Muscle of leg (tissue), 11 donors: ENCODE measurements around the gene EFR3B. TPM values are rescaled to one million over a fixed set of nuclear protein-coding genes. Genes with fewer than 3 reads are reported as not detected.
A peak's percentile ranks its signal among the peaks of the same experiment; 100 is the strongest.
"Not testable (repeated sequence)": the region's sequence is repeated elsewhere in the genome, so short reads cannot be mapped to it uniquely, and the experiment has no call there.

Experiments
- DNase-seq: peaks from one replicate; pipeline ENCODE4 v3.0.0; 2013
- H3K27ac ChIP-seq: one replicate; pipeline ENCODE4 v1.5.1; 2013; ENCODE audit warnings: mild to moderate bottlenecking, low read length, control low read depth
- H3K27me3 ChIP-seq: one replicate; pipeline ENCODE4 v1.6.1; 2013; ENCODE audit warnings: low read length; ENCODE audit not compliant: control insufficient read depth, insufficient read depth
- H3K36me3 ChIP-seq: one replicate; pipeline ENCODE4 v1.6.1; 2013; ENCODE audit warnings: low read length; ENCODE audit not compliant: control insufficient read depth, insufficient read depth
- H3K4me1 ChIP-seq: one replicate; pipeline ENCODE4 v1.6.1; 2013; ENCODE audit warnings: low read length; ENCODE audit not compliant: control insufficient read depth, insufficient read depth
- H3K4me3 ChIP-seq: one replicate; pipeline ENCODE4 v1.5.1; 2013; ENCODE audit warnings: low read length, control low read depth
- H3K9me3 ChIP-seq: replicated peaks from 2 replicates; pipeline ENCODE4 v1.6.1; 2013; ENCODE audit warnings: low read depth, low read length; ENCODE audit not compliant: control insufficient read depth
- WGBS: methylation state at CpG from one replicate; pipeline ENCODE4 v1.1.5; 2013; ENCODE audit warnings: missing lambda C conversion rate; ENCODE audit not compliant: insufficient coverage; 5-methylcytosine and 5-hydroxymethylcytosine counted together
- polyA plus RNA-seq, 8 donors: library from polyadenylated mRNA; unstranded; fragments of 120-200 nt; gene quantifications; one replicate each; pipeline versions ENCODE4 v1.2.1 to v1.2.3, GENCODE V29; 2013; ENCODE audit warnings: inconsistent platforms in 1 of 8, low replicate concordance in 1 of 8; ENCODE audit not compliant: insufficient read length in 8 of 8, insufficient read depth in 1 of 8
- total RNA-seq: library from RNA; stranded (reverse); fragments of 120-200 nt; gene quantifications from one replicate; pipeline ENCODE4 v1.2.4, GENCODE V29; 2013

Gene EFR3B
- total and polyA plus RNA-seq, 9 donors = 3.2 to 5.5 (median 4.8) TPM

- 92% methylated on average over 3 of the region's 3 CpGs for WGBS
- Histone ChIP-seq H3K9me3 (no peaks in the 10 kb centered on the region), H3K4me1 (no peaks in the 10 kb centered on the region), H3K27me3 (no peaks in the 10 kb centered on the region), H3K27ac (no peak overlapping the region), H3K4me3 (no peak overlapping the region), H3K36me3 (peaks cover 4% of the 10 kb centered on the region)
- no peak for DNase-seq
Observed at GRCh38 chr2:25122367-25122766, 80.5 kb downstream of the EFR3B start.

DNA sequence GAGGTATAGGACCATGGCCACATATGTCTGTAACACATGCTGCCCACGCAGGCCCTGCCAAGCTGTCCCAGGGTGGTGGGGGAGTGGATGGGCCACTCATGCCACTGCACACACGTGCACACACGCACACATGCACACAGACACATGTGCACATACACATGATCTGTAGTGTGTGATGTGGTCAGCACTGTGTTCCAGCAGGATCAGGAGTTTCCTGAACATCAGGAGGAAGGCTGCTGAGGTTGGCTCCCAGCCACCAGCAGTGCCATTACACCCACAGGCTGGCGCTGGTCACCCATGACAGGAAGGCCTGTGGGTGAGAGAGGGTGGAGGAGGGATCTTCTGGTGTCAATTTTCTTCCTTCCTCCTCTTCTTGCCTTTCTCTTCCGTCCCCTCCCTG is 81.8 kb downstream of the EFR3B start:
- Histone ChIP-seq H3K27me3 (no peaks in the 10 kb centered on the region), H3K4me1 (no peaks in the 10 kb centered on the region), H3K36me3 (peaks cover 4% of the 10 kb centered on the region), H3K9me3 (no peaks in the 10 kb centered on the region), H3K27ac (no peak overlapping the region), H3K4me3 (no peak overlapping the region)
- DNase-seq = no peak
- WGBS = no CpG with 5 or more reads among the region's 5 CpGs

- H3K4me3 ChIP-seq = no peak overlapping the region
- no peak for DNase-seq
- peaks cover 4% of the 10 kb centered on the region for H3K36me3 ChIP-seq
- no peaks in the 10 kb centered on the region for H3K27me3 ChIP-seq
- H3K9me3 ChIP-seq = no peaks in the 10 kb centered on the region
- 86% methylated on average over 6 of the region's 7 CpGs for WGBS
- no peak overlapping the region for H3K27ac ChIP-seq
- H3K4me1 ChIP-seq = peaks cover 3% of the 10 kb centered on the region
Observed at GRCh38 chr2:25125189-25125588, 83.3 kb downstream of the EFR3B start.

DNA sequence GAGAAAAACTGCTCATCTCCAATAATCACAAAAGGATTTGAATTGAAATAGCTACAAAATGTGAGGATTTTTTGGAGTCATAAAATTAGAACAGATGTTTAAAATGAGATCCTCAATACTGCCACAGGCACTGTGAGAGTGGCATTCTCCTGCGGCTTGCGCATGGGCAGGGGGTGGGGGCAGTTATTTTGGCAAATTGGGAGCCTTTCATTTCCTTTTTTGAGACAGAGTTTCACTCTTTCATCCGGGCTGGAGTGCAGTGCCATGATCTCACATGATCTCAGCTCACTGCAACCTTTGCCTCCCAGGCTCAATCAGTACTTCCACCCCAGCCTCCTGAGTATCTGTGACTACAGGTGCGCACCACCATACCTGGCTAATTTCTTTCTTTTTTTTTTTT is 84.1 kb downstream of the EFR3B start:
- DNase-seq = peak; percentile 32
- H3K27ac ChIP-seq = no peak overlapping the region
- H3K4me1 ChIP-seq = peaks cover 3% of the 10 kb centered on the region
- H3K9me3 ChIP-seq = no peaks in the 10 kb centered on the region
- H3K27me3 ChIP-seq = peaks cover 2% of the 10 kb centered on the region
- 50% methylated on average over 3 of the region's 4 CpGs for WGBS
- no peak overlapping the region for H3K4me3 ChIP-seq
- H3K36me3 ChIP-seq = peaks cover 4% of the 10 kb centered on the region

DNA sequence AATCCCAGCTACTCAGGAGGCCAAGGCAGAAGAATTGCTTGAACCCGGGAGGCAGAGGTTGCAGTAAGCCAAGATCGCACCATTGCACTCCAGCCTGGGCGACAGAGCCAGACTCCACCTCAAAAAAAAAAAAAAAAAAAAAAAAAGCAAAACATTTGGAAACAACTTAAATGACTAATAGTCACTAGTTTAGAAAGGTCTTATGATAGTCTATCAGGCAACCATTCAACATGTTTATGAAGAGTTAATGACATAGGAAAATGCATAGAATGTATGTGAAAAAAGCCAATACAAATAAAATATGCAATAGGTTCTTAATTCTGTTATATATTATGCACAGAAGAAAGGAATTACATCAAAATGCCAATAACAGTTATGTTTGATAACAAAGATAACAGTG is 85.2 kb downstream of the EFR3B start:
- not testable (repeated sequence) for H3K27ac ChIP-seq, H3K4me1 ChIP-seq, H3K36me3 ChIP-seq

GRCh38 chr2:25127646-25128045 is 85.8 kb downstream of the EFR3B start:
- Histone ChIP-seq H3K36me3 (no peaks in the 10 kb centered on the region), H3K9me3 (no peaks in the 10 kb centered on the region)
- DNase-seq = peak; percentile 32

More for the DNA sequence above, 85.2 kb downstream of the EFR3B start:
- H3K9me3 ChIP-seq, H3K27me3 ChIP-seq, H3K4me3 ChIP-seq, DNase-seq: not testable (repeated sequence)
- WGBS = no CpG with 5 or more reads among the region's 3 CpGs

GRCh38 chr2:25129901-25130520 is 88.1 kb downstream of the EFR3B start:
- Histone ChIP-seq H3K27ac (no peak overlapping the region), H3K4me3 (no peak overlapping the region), H3K4me1 (peaks cover 9% of the 10 kb centered on the region), H3K27me3 (peaks cover 15% of the 10 kb centered on the region), H3K9me3 (no peaks in the 10 kb centered on the region), H3K36me3 (peaks cover 2% of the 10 kb centered on the region)
- DNase-seq = no peak
- 88% methylated on average over 9 of the region's 15 CpGs for WGBS

More at GRCh38 chr2:25127646-25128045, 85.8 kb downstream of the EFR3B start:
- Histone ChIP-seq H3K27ac (no peak overlapping the region), H3K4me3 (no peak overlapping the region), H3K27me3 (peaks cover 12% of the 10 kb centered on the region), H3K4me1 (peaks cover 9% of the 10 kb centered on the region)
- 63% methylated on average over 5 of the region's 5 CpGs for WGBS

- Histone ChIP-seq H3K4me1 (peaks cover 9% of the 10 kb centered on the region), H3K27me3 (peaks cover 15% of the 10 kb centered on the region), H3K36me3 (peaks cover 2% of the 10 kb centered on the region), H3K27ac (no peak overlapping the region), H3K9me3 (no peaks in the 10 kb centered on the region), H3K4me3 (no peak overlapping the region)
- 59% methylated on average over 24 of the region's 24 CpGs for WGBS
- no peak for DNase-seq
Observed at GRCh38 chr2:25131253-25131566, 89.3 kb downstream of the EFR3B start.

GRCh38 chr2:25131567-25132298 is 89.9 kb downstream of the EFR3B start:
- Histone ChIP-seq H3K9me3 (no peaks in the 10 kb centered on the region), H3K4me1 (peaks cover 9% of the 10 kb centered on the region), H3K27ac (no peak overlapping the region), H3K27me3 (peaks cover 15% of the 10 kb centered on the region), H3K4me3 (no peak overlapping the region), H3K36me3 (peaks cover 2% of the 10 kb centered on the region)
- DNase-seq = peak; percentile 39
- 14% methylated on average over 36 of the region's 53 CpGs for WGBS

DNA sequence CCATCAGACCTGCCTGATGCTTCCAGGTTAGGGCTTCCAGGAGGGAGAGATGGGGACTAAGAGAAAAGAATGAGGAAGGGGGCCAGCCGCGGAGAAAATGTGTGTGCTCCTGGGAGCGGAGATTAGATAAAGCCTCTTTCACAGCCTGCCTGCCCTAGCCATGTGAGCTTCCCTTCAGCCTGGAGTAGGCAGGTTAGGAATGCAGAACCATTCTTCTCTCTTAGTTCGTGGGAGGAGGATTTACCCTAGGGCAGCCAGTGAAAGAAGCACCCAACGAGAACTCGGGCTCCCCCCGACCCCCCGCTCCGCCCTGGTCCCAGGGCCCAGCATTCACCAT is 90.4 kb downstream of the EFR3B start:
- Histone ChIP-seq H3K4me3 (no peak overlapping the region), H3K27me3 (peaks cover 15% of the 10 kb centered on the region), H3K36me3 (peaks cover 2% of the 10 kb centered on the region), H3K27ac (no peak overlapping the region), H3K9me3 (no peaks in the 10 kb centered on the region), H3K4me1 (peaks cover 9% of the 10 kb centered on the region)
- 46% methylated on average over 3 of the region's 9 CpGs for WGBS
- DNase-seq = no peak
